GM19452 (cell line): ENCODE data around the gene CYB561.
A peak's percentile ranks its signal among the peaks of the same experiment; 100 is the strongest.
"Not testable (repeated sequence)": the region's sequence is repeated elsewhere in the genome, so short reads cannot be mapped to it uniquely, and the experiment has no call there.

Experiments used
- ATAC-seq: cut with Tn5 transposase; IDR thresholded peaks from one replicate; pipeline ENCODE4 v1.9.1; 2021; ENCODE audit not compliant: unreplicated experiment

The CYB561 gene

DNA sequence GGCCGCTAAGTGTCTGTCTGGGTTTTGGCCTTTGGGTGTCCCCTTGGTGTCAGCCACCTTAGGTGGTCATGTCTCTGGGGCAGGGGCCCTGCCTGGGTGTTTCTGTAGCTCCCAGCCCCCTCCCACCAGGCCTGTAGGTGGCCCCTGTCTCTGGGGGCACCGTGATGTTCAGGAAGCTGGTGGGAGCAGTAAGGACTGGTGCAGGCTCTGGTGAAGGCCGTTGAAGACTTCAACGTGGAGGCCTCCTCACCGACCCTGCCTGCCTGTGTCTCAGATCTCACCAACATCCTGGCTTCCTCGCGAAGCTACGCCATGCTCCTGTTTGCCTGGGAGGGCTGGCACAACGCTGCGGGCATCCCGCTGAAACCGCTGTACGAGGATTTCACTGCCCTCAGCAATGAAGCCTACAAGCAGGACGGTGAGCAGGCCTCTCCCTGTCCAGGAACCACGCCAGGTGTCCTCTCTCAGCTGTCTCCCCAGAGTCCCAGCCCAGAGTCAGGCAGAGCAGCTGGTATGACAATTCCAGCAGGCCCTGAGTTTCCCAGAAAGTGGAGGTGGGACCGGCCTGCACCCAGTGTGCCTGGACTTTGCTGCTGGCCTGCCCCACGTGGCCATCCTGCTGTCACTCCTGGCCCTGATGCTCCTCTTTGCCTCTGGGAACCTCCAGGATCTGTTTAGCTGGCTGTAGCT lies 33.5 kb upstream of the CYB561 start:
- ATAC-seq, result no peak

DNA sequence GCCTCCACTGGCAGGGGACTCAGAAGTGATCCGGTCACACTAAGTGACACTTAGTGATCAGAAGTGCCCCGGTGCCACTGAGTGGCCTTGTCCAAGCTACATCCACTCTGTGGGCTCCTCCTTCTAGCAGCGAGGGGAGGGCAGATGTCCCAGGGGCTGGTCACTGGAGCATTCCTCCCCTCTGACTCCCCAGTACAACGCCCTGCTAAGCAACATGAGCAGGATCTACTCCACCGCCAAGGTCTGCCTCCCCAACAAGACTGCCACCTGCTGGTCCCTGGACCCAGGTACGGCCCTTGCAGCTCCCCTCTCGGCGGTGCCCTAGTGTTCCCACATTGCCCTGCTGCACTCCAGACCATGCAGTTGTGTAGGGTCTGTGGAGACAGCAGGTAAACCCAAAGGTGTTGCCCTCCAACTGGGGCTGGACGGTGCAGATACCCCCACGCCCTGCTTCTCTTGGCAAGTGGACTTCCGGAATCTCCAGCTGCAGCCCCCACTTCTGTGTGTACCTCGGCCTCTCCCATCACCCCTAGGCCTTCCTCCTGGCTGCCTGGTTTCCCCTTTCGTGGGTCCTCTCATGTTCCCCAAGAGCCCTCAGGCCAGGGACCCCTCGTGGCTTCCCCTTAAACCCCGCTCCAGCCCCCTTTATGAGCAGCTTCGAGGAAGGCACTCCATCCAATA lies 32.8 kb upstream of the CYB561 start:
- ATAC-seq, result peak; percentile 67

DNA sequence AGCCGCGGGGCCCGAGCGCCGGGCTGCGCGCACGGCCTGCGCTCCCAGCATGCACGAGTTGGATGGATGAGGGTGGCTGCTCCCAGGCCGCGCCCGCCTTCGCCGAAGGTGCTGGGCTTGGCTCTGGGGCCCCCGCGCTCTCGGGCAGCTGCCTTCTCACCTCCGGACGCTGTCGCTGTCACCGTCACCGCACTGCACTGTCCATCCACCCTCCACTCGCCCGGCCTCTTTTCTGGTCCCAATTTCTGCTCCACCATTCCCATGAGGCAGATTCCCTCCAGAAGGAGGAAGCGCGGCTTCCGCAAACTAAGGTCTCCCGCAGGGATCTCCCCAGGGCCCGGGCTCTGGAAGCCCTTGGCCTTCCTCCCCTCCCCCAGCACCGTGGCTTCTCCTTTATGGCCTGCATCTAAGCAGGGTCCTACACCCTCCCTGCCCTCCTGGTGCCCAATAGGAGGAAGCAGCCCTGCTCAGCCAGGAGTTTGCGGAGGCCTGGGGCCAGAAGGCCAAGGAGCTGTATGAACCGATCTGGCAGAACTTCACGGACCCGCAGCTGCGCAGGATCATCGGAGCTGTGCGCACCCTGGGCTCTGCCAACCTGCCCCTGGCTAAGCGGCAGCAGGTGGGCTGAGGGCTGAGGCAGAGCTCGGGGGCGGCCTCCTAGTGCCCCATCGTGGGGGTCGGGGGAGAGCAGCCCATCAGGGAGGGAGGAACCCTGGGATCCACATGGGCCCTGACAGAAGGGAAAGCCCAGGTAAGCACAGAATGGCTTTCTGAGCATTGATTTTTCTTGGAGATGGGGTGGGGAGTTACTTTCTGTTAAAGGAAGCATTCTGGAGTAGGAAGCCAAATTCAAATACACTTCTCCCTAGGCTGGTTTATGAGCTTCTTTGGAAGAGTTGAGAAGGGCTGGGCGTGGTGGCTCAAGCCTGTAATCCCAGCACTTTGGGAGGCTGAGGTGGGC lies 31.7 kb upstream of the CYB561 start:
- ATAC-seq, result no peak

DNA sequence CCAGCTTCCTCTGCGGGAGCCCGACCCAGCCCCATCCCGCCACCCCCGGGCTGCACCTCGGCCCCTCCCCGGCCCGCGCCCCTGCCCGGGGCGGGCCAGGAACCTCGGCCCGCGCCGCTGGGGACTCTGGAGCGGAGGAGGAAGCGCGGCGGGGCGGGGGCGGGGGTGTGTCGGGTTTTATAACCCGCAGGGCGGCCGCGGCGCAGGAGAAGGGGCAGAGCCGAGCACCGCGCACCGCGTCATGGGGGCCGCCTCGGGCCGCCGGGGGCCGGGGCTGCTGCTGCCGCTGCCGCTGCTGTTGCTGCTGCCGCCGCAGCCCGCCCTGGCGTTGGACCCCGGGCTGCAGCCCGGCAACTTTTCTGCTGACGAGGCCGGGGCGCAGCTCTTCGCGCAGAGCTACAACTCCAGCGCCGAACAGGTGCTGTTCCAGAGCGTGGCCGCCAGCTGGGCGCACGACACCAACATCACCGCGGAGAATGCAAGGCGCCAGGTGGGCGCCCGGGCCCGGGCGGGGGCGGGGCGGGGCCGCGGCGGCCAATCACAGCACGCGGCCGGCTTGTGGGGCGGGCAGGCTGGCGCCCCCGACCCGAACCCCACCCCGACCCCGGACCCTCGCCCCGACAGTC lies 30.9 kb upstream of the CYB561 start, which contains the start of gene ACE:
TSS of gene ACE (plus strand) at position 208 of the 626 bp plus-strand sequence. CDS start at position 242, 34 bp downstream.
- ATAC-seq, result no peak

DNA sequence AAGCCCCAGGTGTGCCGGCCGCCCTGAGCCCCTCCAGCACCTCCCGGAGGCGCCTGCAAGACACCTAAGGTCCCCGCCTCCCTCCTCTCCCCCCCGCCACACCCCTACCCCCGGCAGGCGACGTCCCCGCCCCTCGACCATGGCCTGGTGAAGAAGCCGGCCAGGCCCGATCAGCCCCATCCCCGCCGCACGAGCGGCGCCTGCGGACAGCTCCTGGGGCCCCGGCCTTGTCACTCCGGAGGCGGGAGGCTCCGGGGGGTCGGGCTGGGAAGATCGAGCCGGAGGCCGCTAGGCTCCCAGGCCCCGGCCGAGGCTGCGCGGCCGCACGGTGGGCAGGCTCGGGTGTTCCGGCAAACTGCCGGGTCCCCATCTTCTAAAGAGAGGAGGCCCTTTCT lies 30.4 kb upstream of the CYB561 start:
- no peak for ATAC-seq

DNA sequence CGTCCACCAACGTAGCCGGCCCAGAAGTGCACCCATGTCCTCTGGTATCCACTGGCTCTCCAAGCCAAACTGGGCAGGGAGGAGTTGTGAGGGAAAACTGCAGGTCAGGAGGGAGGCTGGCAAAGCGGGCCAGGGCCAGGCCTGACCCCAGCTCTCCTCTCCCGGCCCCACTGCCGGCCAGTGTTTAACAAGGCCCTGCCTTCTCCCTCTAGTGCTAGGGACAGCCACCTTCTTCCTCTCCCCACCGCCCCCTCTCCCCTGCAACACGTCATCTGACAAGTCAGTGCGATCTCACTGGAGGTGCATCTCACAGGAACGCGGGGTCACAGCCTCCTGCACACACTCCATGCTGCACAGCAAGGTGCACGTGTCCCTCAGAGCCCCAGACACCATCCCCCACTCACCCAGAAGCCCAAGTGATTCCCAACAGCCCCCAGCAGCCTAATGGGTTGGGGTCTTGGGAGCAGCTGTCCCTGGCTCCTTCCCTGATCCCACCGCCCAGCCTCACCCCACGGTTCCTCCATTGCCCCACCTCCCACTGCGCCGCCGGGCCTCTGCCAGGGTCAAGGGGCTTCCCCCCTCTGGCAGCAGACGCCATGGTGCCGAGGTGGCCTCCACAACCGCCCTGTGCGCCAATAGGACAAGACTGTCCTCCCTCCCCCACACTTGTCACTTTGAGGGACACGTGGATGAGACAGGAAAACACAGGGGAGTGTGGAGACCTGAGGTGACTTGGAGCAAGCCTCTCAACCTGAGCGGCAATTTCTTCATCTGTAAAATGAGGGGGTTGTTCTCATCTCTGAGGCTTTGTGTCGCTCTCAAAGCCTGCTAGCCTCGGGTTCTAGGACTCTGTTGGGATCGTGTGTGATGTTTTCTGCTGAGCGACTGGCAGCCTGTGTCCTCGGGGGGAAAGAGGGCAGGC lies 29.6 kb upstream of the CYB561 start:
- no peak for ATAC-seq

DNA sequence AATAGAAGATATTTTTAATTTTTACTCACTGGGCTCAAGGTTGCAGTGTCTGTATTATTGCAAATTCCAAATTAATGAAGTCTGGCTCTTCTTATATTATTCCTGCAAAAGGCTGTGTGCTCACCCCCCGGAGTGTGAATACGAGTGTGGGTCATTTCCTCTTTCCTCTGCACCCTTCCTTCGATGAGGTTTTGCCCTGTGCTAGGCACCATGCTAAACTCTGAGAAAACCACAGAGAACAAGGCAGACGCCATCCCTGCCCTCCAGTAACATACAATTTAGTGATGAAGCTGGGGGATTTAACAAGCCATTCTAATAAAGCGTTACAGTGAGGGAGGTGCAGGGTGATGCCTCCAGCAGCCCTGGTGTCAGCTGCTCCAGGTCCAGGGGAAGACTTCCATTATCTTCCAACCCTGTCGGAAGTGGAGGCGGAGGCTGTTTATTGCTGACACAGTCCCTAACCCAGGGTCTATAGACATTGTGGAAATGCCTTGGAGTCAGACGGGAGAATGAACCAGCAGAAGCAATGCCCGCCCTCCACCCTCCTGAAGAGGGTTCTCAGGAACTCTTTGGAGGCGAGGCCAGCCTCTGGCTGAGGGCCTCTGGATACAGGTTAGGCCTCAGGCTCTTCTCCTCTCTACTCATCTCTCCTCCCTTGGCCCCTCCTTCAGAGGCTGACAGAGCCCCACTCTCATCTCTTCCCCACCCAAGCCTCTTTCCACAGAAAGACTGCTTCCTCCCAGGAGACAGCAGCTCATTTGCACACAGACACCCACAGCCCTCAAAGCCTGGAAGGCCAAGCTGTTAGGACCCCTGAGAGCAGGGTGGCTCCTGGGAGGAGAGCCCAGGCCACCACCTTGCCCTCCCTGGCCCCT lies 28.7 kb upstream of the CYB561 start:
- ATAC-seq, result no peak

DNA sequence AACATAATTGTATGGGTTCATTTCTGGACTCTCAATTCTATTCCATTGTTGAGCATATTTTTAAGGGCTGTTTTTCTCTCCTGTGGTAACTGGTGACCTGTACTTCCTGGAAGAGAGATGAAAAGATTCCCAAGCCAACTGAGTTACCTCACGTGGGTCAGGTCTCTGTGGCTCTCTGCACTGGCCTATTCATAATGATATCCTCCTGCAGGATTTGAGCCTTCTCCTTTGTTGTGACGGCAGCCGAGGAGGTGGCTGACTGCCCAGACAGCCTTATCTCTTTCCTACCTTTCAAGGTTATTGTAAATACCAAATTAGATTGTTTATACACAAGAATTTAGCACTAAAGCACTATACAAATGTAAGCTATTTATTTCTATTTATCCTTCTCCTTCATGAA lies 28.1 kb upstream of the CYB561 start:
- no peak for ATAC-seq

DNA sequence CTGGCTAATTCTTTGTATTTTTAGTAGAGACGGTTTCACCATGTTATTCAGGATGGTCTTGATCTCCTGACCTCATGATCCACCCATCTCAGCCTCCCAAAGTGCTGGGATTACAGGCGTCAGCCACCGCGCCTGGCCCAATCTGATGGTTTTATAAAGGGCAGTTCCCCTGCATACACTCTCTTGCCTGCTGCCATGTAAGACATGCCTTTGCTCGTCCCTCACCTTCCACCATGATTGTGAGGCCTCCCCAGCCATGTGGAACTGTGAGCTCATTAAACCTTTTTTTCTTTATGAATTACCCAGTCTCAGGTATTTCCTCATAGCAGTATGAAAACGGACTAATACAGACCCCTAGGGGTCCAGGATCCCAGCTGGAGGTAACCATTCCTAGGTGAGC lies 22.0 kb upstream of the CYB561 start:
- not testable (repeated sequence) for ATAC-seq

DNA sequence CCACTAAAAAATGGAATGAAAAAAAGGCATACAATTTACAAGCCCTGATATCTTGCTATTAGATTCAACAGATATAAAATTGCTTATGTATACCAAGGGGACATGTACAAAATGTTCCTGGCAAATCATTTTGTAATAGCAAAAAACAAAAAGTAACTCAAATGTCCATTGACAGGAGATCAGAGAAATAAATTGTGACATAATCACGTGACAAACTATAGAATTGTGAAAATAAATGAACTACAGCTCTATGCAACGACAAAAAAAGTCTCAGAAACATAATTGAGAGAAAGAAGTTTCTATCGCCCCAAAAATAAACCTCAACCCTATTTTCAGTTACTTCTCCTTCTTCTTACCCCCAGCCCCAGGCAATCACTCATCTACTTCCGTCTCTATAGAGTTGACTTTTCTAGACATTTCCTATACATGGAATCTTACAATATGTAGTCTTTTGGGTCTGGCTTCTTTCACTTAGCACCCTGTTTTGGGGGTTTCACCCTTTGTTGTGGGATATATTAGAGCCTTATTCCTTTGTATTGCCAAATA lies 18.7 kb upstream of the CYB561 start:
- ATAC-seq, result no peak

DNA sequence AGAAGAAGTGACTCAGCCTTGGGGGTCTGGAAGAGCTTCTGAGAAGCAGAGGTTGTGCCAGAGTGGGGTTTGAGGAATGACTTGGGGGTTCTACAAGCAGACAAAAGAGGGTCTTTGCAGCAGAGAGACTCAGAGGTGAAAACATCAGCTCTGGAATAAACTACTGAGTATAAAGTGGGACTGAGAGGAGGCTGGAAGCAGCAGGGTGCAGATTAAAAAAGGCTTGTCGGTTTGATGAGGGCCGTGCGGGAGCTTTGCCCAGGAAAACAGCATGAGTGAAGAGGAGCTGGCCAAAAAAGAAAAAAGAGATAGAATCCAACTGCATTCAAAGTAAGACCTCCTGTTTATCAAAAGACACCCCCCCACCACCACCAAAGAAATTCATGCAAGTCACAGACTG lies 17.7 kb upstream of the CYB561 start:
- ATAC-seq, result no peak

DNA sequence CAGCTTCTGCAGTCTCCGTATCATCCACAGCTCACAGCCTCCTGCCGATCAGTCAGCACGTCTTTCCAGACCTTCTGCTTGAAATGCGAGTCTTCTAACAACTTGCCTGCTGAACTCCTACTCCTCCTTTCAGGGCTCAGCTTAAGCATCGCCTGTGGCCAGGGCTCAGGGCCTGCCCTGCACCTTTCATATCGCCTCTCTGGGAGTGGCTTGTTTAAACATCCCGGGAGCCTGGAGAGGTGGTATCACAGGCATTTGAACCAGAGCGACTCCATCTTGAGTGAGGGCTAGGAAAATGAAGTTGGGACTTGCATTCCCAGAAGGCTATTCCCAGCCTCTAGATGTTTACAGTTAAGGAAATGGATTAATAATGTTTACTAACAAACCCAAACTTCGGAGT lies 13.9 kb upstream of the CYB561 start:
- no peak for ATAC-seq

DNA sequence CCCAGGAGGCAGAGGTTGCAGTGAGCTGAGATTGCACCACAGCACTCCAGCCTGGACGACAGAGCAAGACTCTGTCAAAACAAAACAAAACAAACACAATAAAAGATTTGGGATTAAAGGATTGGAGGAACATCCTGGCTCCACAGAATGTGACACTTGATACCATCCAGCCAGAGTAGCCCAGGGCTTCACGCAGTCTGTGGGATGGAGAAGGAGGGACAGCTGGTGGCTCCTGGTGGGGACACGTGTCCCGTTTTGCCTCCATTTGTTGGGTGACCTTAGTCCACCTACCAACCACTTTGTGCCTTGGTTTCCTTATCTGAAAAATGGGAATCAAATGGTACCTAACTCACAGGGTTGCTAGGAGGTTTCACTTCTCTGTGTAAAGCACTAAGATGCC lies 12.4 kb upstream of the CYB561 start:
- ATAC-seq, result no peak

DNA sequence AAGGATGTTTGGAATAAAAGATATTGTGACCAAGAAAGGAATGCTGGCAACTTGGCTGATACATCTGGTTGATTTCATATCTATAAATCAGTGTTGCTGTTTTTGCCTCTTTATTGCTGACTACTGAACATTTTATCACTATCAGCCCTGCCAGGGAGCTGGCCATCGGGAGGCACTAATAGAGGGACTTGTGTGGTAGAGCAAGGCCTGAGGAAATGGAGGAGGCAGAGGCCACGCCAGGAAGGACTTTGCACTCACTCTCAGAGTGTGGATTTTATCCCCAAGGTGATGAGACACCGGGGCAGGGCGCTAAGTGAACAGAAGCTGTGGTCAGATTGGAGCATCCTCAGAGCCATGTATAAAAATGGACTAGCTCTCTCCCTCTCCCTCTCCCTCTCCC lies 9.3 kb upstream of the CYB561 start:
- no peak for ATAC-seq

DNA sequence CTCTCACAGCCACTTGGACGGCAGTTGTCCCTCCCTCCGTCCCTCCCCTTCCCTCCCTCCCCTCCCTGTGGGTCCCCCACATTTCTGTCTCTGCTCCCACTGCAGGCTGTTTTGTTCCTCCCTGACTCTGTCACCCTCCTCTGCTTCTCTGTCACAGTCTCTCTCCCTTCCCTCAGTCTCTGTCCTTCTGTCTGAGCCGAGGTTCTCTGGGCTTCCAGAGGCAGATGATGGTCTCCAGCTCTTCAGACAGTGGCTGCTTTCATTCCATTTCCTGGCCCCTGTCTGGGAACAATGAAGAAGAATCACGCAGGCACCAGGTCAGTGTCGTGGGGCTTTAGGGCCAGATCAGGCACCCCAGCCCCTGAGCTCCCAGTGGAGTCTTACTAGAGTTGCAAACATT lies 8.8 kb upstream of the CYB561 start:
- ATAC-seq, result no peak

DNA sequence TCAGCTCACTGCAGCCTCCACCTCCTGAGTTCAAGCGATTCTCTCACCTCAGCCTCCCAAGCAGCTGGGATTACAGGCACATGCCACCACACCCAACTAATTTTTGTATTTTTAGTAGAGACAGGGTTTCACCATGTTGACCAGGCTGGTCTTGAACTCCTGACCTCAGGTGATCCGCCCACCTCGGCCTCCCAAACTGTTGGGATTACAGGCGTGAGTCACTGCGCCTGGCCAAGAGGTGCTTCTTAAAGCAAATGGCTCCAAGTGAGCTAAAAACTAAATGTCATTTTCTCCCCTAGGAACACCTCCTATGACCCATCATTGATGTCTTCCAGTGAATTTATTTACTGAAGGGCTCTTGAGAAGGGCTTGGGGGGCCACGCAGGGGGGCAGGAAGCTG lies 8.3 kb upstream of the CYB561 start:
- not testable (repeated sequence) for ATAC-seq

DNA sequence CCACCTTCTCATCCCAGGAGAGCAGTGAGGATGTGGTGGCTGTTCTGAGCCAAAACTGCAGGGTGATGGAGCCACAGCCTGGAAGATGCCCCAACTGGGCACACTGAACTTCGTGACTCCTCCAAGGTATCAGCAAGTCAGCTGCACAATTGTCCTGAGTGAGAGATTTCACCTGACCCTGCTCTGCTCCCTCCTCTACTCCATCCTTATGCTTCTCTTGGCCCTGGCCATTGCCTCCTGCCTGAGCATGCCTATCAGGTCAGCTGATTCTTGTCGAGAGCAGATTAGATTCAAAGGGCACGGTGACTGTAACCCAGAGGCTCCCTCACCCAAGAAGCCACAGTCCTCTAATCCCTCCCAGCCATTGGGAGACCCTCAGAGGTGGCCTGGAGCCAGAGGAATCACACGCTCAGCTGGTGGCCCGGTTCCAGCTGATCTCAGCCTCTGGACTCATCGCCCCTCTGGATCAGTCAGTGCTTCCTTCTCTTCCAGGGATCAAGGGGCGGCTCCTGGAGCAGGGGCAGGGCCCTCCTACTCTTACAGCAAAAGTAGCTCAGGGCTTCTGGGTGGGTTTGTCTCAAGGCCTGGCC lies 7.0 kb upstream of the CYB561 start:
- ATAC-seq, result no peak
